ENCODE measurements around the gene PPIL1. TPM values are rescaled to one million over a fixed set of nuclear protein-coding genes. Genes with fewer than 3 reads are reported as not detected.
A peak's percentile ranks its signal among the peaks of the same experiment; 100 is the strongest.

PPIL1 gene
- total and polyA plus RNA-seq, 9 donors, result 10.7 to 38.4 (median 21.2) TPM

GRCh38 chr6:36885461-36886401, 11.1 kb upstream of the PPIL1 start, which contains the start of gene C6orf89:
C6orf89 (plus strand) TSS chr6:36885952; CDS start chr6:36899445, 13,493 bp downstream.
- H3K36me3 ChIP-seq, result no peaks in the 10 kb centered on the region
- peak within 1 kb of the TSS; percentile 67 to 78 for H3K27ac ChIP-seq
- peaks cover 3% of the 10 kb centered on the region for H3K4me1 ChIP-seq (ENCODE audit: insufficient read depth)
- TF ChIP-seq CTCF (IDR thresholded peaks at IDR 0.05), result peak; percentile 87 to 97 (median 97)
- TF ChIP-seq EP300 (IDR thresholded peaks at IDR 0.05), result no peak
- peak; percentile 83 for TF ChIP-seq POLR2A (IDR thresholded peaks at IDR 0.05)
- peak within 1 kb of the TSS; percentile 72 for H3K4me3 ChIP-seq
- intact Hi-C loops (cut with DNase I), result loop anchor here (5.0 to 10.0 kb wide), 4 partner anchors 87 to 319 kb away; partner anchors contain the start of gene MTCH1 (in 2 of the 4)
- DNase-seq, result peak; percentile 96 to 98 (median 98)
- 1% methylated on average over 47 to 48 of the region's 48 CpGs for WGBS, 3 donors
- H3K27me3 ChIP-seq, result no peaks in the 10 kb centered on the region
- H3K9me3 ChIP-seq, result no peaks in the 10 kb centered on the region

- intact Hi-C loops (cut with DNase I), result loop anchor here (5.0 to 10.0 kb wide), 4 partner anchors 88 to 320 kb away; partner anchors contain the start of gene MTCH1 (in 2 of the 4)
- DNase-seq, result no peak
- Histone ChIP-seq H3K27ac (no peak overlapping the region), H3K4me1 (ENCODE audit: insufficient read depth) (peaks cover 3% of the 10 kb centered on the region), H3K27me3 (no peaks in the 10 kb centered on the region), H3K36me3 (no peaks in the 10 kb centered on the region), H3K9me3 (no peaks in the 10 kb centered on the region), H3K4me3 (no peak overlapping the region)
- TF ChIP-seq CTCF (IDR thresholded peaks at IDR 0.05), result no peak
- TF ChIP-seq POLR2A (IDR thresholded peaks at IDR 0.05), result no peak
- no peak for TF ChIP-seq EP300 (IDR thresholded peaks at IDR 0.05)
- WGBS, 3 donors, result 96 to 100% (median 97%) methylated on average over 3 of the region's 3 CpGs
These were observed 10.0 kb upstream of the PPIL1 start for GRCh38 chr6:36884610-36885009.

GRCh38 chr6:36875250-36875633, 639 bp upstream of the PPIL1 start:
- 25 to 29% (median 26%) methylated on average over 6 of the region's 6 CpGs for WGBS, 3 donors
- Histone ChIP-seq H3K27ac (peak overlapping the region in 1 of 2 donors; percentile 80), H3K36me3 (no peaks in the 10 kb centered on the region), H3K4me3 (peak overlapping the region; percentile 60), H3K4me1 (ENCODE audit: insufficient read depth) (peaks cover 3% of the 10 kb centered on the region), H3K9me3 (no peaks in the 10 kb centered on the region), H3K27me3 (no peaks in the 10 kb centered on the region)
- DNase-seq, result no peak
- intact Hi-C loops (cut with DNase I), result no loop called here
- TF ChIP-seq CTCF (IDR thresholded peaks at IDR 0.05) (no peak), EP300 (IDR thresholded peaks at IDR 0.05) (no peak), POLR2A (IDR thresholded peaks at IDR 0.05) (no peak)

DNA sequence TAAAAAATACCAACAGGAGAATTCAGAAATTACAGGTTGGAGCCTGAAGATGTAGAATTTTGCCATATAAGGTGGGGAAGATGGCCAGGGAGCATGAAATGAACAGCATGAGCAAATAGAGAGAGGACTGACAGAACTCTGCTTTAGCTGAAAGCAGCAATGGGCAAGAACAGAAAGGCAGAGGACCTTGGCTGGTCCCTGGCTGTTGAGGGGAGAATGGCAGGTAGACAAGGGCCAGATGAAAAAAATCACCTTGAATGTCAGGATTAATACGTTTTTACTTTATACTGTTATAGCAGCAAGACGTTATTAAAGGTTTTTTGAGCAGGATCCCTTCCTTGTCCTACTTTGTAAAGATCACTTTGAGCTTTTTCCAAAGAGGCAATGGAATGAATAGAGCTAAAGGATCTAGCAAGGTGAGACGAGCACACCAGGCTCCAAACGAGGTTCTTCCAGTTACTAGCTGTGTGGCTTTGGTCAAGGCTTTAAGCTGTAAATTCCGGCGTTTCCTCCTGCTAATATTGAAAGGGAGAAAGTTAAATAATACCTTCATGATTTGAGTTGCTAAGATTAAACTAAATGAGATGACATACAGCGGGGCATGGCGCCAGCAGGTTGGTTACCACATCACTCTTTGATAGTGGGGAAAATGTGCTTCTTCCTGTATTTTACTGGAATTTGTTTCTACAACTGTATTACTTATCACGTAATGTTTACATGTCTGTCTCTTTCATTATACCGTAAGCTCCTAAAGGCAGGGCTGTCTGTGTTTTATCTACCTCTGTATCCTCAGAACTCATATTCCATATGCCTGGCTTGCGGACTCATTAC, 776 bp downstream of the PPIL1 start:
- Histone ChIP-seq H3K4me3 (peak overlapping the region; percentile 60), H3K36me3 (no peaks in the 10 kb centered on the region), H3K27me3 (no peaks in the 10 kb centered on the region), H3K4me1 (ENCODE audit: insufficient read depth) (peaks cover 3% of the 10 kb centered on the region), H3K27ac (peak overlapping the region in 1 of 2 donors; percentile 80), H3K9me3 (no peaks in the 10 kb centered on the region)
- peak in 2 of 5 donors; percentile 50 to 54 for DNase-seq
- 7 to 8% (median 7%) methylated on average over 11 of the region's 11 CpGs for WGBS, 3 donors
- intact Hi-C loops (cut with DNase I), result no loop called here
- no peak for TF ChIP-seq CTCF (IDR thresholded peaks at IDR 0.05)
- no peak for TF ChIP-seq POLR2A (IDR thresholded peaks at IDR 0.05)
- no peak for TF ChIP-seq EP300 (IDR thresholded peaks at IDR 0.05)
